Activated CD8-positive, alpha-beta T cell treated with anti-CD3 and anti-CD28 coated beads for 36 hours (primary cell): ENCODE data around the gene LRTM2. TPM values are rescaled to one million over a fixed set of nuclear protein-coding genes. Genes with fewer than 3 reads are reported as not detected.

ENCODE experiments used
- ATAC-seq: fragments of 200-7000 bp; cut with Tn5 transposase; one replicate; pipeline ENCODE4 v1.10.0; 2021; ENCODE audit warnings: mild to moderate bottlenecking, moderate library complexity
- CTCF ChIA-PET: fragments of 350-600 bp; sonication (Branson Sonifier 250); formaldehyde crosslinking; loops from one replicate; lab custom pipeline; 2021; ENCODE audit warnings: antibody characterized with exemption; lab: Charles Lee
- POLR2A ChIA-PET: fragments of 350-600 bp; sonication (Branson Sonifier 250); formaldehyde crosslinking; loops from one replicate; lab custom pipeline; 2021; ENCODE audit warnings: antibody characterized with exemption; lab: Charles Lee
- DNase-seq: peaks from one replicate; pipeline ENCODE4 v3.0.0-alpha.2; 2020
- H3K27ac Mint-ChIP-seq: one replicate; pipeline ENCODE4 v1.8.0; 2021; ENCODE audit warnings: mild to moderate bottlenecking, mixed read lengths
- H3K27me3 Mint-ChIP-seq: one replicate; pipeline ENCODE4 v1.8.0; 2021; ENCODE audit warnings: mixed read lengths
- H3K36me3 Mint-ChIP-seq: one replicate; pipeline ENCODE4 v1.8.0; 2021; ENCODE audit warnings: low read depth, mixed read lengths
- H3K4me1 Mint-ChIP-seq: one replicate; pipeline ENCODE4 v1.8.0; 2021; ENCODE audit warnings: low read depth, mixed read lengths
- H3K4me3 Mint-ChIP-seq: one replicate; pipeline ENCODE4 v1.8.0; 2021; ENCODE audit warnings: mild to moderate bottlenecking, moderate library complexity, mixed read lengths
- H3K9me3 Mint-ChIP-seq: one replicate; pipeline ENCODE4 v1.8.0; 2021; ENCODE audit warnings: mixed read lengths
- CTCF ChIP-seq: fragments of 200-600 bp; IDR thresholded peaks from one replicate; pipeline ENCODE4 v1.8.0; 2022; ENCODE audit warnings: antibody characterized with exemption, mild to moderate bottlenecking
- intact Hi-C: fragments of 100-400 bp; cut with micrococcal nuclease; formaldehyde crosslinking; loops from one replicate; pipeline ENCODE4 v1.10.0; 2022
- total RNA-seq, 2 experiments: library from RNA; stranded (reverse); gene quantifications; one replicate each; pipeline ENCODE4 v1.2.3, GENCODE V29; 2021

LRTM2 gene
- total RNA-seq, 2 experiments from 2014 or later, result not detected

DNA sequence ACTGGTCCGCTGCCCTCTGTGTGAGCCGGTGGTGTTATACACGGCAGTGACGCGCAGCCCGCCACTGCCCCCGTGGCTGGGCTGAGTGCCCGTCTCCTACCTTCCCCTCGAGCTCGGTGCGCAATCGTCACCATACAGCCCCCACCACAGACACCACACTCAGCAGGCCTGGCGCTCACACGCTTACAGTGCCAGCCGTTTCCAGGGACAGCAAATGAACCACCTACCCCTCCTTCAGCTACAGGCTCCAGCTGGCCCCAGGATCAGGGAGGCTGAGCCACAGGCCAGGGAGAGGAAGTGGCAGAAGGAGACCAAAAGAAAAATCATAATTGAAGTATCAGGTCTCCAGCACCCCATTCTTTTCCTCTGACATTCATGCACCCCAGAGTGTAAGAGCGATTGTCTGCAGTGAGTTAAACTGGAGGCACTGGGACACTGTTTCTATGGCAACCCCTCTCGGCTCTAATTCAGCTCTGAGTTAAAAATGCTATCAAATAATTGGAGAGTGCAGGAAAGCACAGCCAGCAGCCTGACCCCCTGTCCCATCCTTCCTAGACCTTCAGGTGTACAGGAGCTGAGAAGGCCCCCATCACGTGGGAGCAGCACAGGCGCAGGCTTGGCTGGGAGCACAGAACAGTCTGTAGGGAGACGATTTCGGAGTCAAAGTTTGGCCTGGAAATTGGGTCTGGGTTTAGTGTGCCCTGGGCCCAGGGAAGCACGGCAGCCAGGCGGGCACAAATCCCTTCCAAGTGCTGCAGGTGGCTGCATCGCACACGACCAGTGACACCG, 18.0 kb downstream of the LRTM2 start:
- no peaks in the 10 kb centered on the region for H3K36me3 Mint-ChIP-seq
- ChIA-PET CTCF (interaction anchor here (0.8 kb wide), 1 partner anchor 102 kb away, joined by 4 read pairs; no protein-coding TSS in a partner anchor), POLR2A (no interaction called here)
- H3K27ac Mint-ChIP-seq, result no peak overlapping the region
- no peak for TF ChIP-seq CTCF
- H3K27me3 Mint-ChIP-seq, result peaks cover 6% of the 10 kb centered on the region
- no peak overlapping the region for H3K4me3 Mint-ChIP-seq
- DNase-seq, result no peak
- intact Hi-C loops, result no loop called here
- peaks cover 7% of the 10 kb centered on the region for H3K4me1 Mint-ChIP-seq
- no peak for ATAC-seq
- no peaks in the 10 kb centered on the region for H3K9me3 Mint-ChIP-seq

GRCh38 chr12:1838994-1839365, 18.6 kb downstream of the LRTM2 start:
- intact Hi-C loops, result no loop called here
- H3K27ac Mint-ChIP-seq, result no peak overlapping the region
- DNase-seq (no peak), ATAC-seq (no peak)
- CTCF ChIA-PET, result interaction anchor here (2.3 kb wide), 1 partner anchor 101 kb away, joined by 9 read pairs; no protein-coding TSS in a partner anchor
- no peak for TF ChIP-seq CTCF
- H3K27me3 Mint-ChIP-seq, result peaks cover 4% of the 10 kb centered on the region
- POLR2A ChIA-PET, result no interaction called here
- H3K9me3 Mint-ChIP-seq, result no peaks in the 10 kb centered on the region
- no peaks in the 10 kb centered on the region for H3K36me3 Mint-ChIP-seq
- H3K4me3 Mint-ChIP-seq, result no peak overlapping the region
- peaks cover 7% of the 10 kb centered on the region for H3K4me1 Mint-ChIP-seq

DNA sequence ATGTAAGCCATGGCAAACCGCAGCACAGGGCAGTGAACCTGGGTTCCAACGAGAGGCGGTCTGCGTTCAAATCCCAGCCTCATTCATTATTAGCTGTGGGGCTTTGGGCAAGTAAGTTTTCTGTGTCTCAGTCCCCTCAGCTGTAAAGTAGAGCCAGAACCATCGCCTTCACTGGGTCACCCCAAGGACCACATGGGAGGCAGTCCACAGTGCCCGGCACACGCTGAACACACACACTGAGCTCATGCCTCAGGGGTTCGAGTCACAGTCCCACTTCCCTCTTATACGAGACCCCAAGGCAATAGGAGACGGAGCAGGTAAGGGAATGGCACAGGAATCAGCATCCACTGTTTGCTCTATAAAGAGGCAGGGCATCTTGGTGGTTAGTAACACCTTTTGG, 19.1 kb downstream of the LRTM2 start:
- Mint-ChIP-seq H3K27ac (no peak overlapping the region), H3K9me3 (no peaks in the 10 kb centered on the region), H3K4me1 (peaks cover 7% of the 10 kb centered on the region), H3K36me3 (no peaks in the 10 kb centered on the region), H3K4me3 (no peak overlapping the region), H3K27me3 (peaks cover 3% of the 10 kb centered on the region)
- DNase-seq (no peak), ATAC-seq (no peak)
- TF ChIP-seq CTCF, result no peak
- intact Hi-C loops, result no loop called here
- ChIA-PET CTCF (interaction anchor here (2.3 kb wide), 1 partner anchor 101 kb away, joined by 9 read pairs; no protein-coding TSS in a partner anchor), POLR2A (no interaction called here)

- peaks cover 3% of the 10 kb centered on the region for H3K27me3 Mint-ChIP-seq
- DNase-seq (no peak), ATAC-seq (no peak)
- ChIA-PET POLR2A (no interaction called here), CTCF (interaction anchor here (2.3 kb wide), 1 partner anchor 100 kb away, joined by 9 read pairs; no protein-coding TSS in a partner anchor)
- H3K9me3 Mint-ChIP-seq, result no peaks in the 10 kb centered on the region
- H3K27ac Mint-ChIP-seq, result no peak overlapping the region
- no peak for TF ChIP-seq CTCF
- H3K36me3 Mint-ChIP-seq, result no peaks in the 10 kb centered on the region
- H3K4me1 Mint-ChIP-seq, result peaks cover 7% of the 10 kb centered on the region
- intact Hi-C loops, result no loop called here
- no peak overlapping the region for H3K4me3 Mint-ChIP-seq
Observed at GRCh38 chr12:1839956-1840951, 19.9 kb downstream of the LRTM2 start.
